ENCODE data around the gene GDF7.

The GDF7 gene

GRCh38 chr2:20663196-20664070, 3.5 kb upstream of the GDF7 start:
- DNase-seq, result no peak

- DNase-seq, result no peak
Observed at GRCh38 chr2:20664071-20664390, 2.9 kb upstream of the GDF7 start.

- no peak for DNase-seq
Observed at GRCh38 chr2:20664431-20665242, 2.3 kb upstream of the GDF7 start.

- no peak for DNase-seq
Observed at GRCh38 chr2:20665243-20666004, 1.5 kb upstream of the GDF7 start.

GRCh38 chr2:20666005-20666303, 990 bp upstream of the GDF7 start:
- no peak for DNase-seq

- DNase-seq, result no peak
Observed at GRCh38 chr2:20667151-20667530, 197 bp downstream of the GDF7 start.

- no peak for DNase-seq
Observed at GRCh38 chr2:20667531-20668401, 822 bp downstream of the GDF7 start.

GRCh38 chr2:20668451-20668850, 1.5 kb downstream of the GDF7 start:
- no peak for DNase-seq

- no peak for DNase-seq
Observed at GRCh38 chr2:20668871-20669475, 2.0 kb downstream of the GDF7 start.

GRCh38 chr2:20669562-20670314, 2.8 kb downstream of the GDF7 start:
- DNase-seq, result no peak

GRCh38 chr2:20670315-20671035, 3.5 kb downstream of the GDF7 start:
- DNase-seq, result no peak

- no peak for DNase-seq
Observed at GRCh38 chr2:20671036-20671735, 4.2 kb downstream of the GDF7 start.

GRCh38 chr2:20671736-20672080, 4.8 kb downstream of the GDF7 start:
- DNase-seq, result no peak

- no peak for DNase-seq
Observed at GRCh38 chr2:20672201-20672951, 5.4 kb downstream of the GDF7 start.

GRCh38 chr2:20673686-20674308, 6.9 kb downstream of the GDF7 start:
- no peak for DNase-seq

- DNase-seq, result no peak
Observed at GRCh38 chr2:20674309-20674965, 7.5 kb downstream of the GDF7 start.

- DNase-seq, result no peak
Observed at GRCh38 chr2:20674974-20675679, 8.2 kb downstream of the GDF7 start.
